Fibroblast of skin of back (primary cell): ENCODE results near the gene NHSL1.
A peak's percentile ranks its signal among the peaks of the same experiment; 100 is the strongest.

ENCODE experiments used
- DNase-seq: peaks from one replicate; pipeline ENCODE4 v3.0.0-alpha.2; 2013

Gene NHSL1

GRCh38 chr6:138456401-138456790 lies 42.9 kb downstream of the NHSL1 start:
- DNase-seq: no peak

GRCh38 chr6:138455746-138456400 lies 43.4 kb downstream of the NHSL1 start:
- DNase-seq: peak; percentile 59

GRCh38 chr6:138454981-138455706 lies 44.1 kb downstream of the NHSL1 start:
- no peak for DNase-seq

GRCh38 chr6:138451043-138451442 lies 48.3 kb downstream of the NHSL1 start:
- no peak for DNase-seq

GRCh38 chr6:138450445-138450844 lies 48.8 kb downstream of the NHSL1 start:
- DNase-seq: no peak

GRCh38 chr6:138446821-138447220 lies 52.5 kb downstream of the NHSL1 start:
- no peak for DNase-seq

GRCh38 chr6:138443979-138444378 lies 55.3 kb downstream of the NHSL1 start:
- no peak for DNase-seq

- no peak for DNase-seq
Measured at GRCh38 chr6:138442663-138443062, 56.6 kb downstream of the NHSL1 start.

GRCh38 chr6:138441965-138442364 lies 57.3 kb downstream of the NHSL1 start:
- no peak for DNase-seq

- DNase-seq: no peak
Measured at GRCh38 chr6:138440758-138441357, 58.4 kb downstream of the NHSL1 start.

- DNase-seq: no peak
Measured at GRCh38 chr6:138440296-138440695, 59.0 kb downstream of the NHSL1 start.

GRCh38 chr6:138439546-138439945 lies 59.7 kb downstream of the NHSL1 start:
- no peak for DNase-seq

GRCh38 chr6:138434925-138435324 lies 64.4 kb downstream of the NHSL1 start:
- no peak for DNase-seq

- no peak for DNase-seq
Measured at GRCh38 chr6:138434096-138434495, 65.2 kb downstream of the NHSL1 start.

- no peak for DNase-seq
Measured at GRCh38 chr6:138432063-138432356, 67.3 kb downstream of the NHSL1 start.

- no peak for DNase-seq
Measured at GRCh38 chr6:138431256-138432062, 67.8 kb downstream of the NHSL1 start.

- DNase-seq: no peak
Measured at GRCh38 chr6:138430361-138431145, 68.7 kb downstream of the NHSL1 start.

GRCh38 chr6:138429761-138430160 lies 69.5 kb downstream of the NHSL1 start:
- no peak for DNase-seq

- DNase-seq: peak; percentile 59
Measured at GRCh38 chr6:138428944-138429598, 70.2 kb downstream of the NHSL1 start.

- no peak for DNase-seq
Measured at GRCh38 chr6:138427701-138428100, 71.6 kb downstream of the NHSL1 start.

- no peak for DNase-seq
Measured at GRCh38 chr6:138426500-138427123, 72.7 kb downstream of the NHSL1 start.
